ENCODE data around the gene PLEKHJ1.
"Not testable (repeated sequence)": the region's sequence is repeated elsewhere in the genome, so short reads cannot be mapped to it uniquely, and the experiment has no call there.

Gene PLEKHJ1

DNA sequence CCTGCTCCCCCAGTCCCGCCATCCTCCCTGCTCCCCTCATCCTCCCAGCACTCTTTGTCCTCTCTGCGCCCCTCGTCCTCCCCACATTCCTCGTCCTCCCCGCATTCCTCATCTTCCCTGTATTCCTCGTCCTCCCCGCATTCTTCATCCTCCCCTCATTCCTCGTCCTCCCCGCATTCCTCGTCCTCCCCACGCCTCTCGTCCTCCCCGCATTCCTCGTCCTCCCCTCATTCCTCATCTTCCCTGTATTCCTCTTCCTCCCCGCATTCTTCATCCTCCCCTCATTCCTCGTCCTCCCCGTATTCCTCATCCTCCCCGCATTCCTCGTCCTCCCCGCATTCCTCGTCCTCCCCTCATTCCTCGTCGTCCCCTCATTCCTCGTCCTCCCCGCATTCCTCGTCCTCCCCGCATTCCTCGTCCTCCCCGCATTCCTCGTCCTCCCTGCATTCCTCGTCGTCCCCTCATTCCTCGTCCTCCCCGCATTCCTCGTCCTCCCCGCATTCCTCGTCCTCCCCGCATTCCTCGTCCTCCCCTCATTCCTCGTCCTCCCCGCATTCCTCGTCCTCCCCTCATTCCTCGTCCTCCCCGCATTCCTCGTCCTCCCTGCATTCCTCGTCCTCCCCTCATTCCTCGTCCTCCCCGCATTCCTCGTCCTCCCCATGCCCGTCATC lies 35.4 kb downstream of the PLEKHJ1 start:
- not testable (repeated sequence) for H3K4me3 ChIP-seq (ENCODE audit: low read length); H3K36me3 ChIP-seq (ENCODE audit: control insufficient read depth, insufficient read depth, low read length); H3K27me3 ChIP-seq (ENCODE audit: control insufficient read depth, insufficient read depth, low read length); H3K9ac ChIP-seq (ENCODE audit: low read length); H3K9me3 ChIP-seq (ENCODE audit: control insufficient read depth, low read length)
- peaks cover 21% of the 10 kb centered on the region for H3K4me1 ChIP-seq (ENCODE audit: control insufficient read depth, insufficient read depth, low read length)

DNA sequence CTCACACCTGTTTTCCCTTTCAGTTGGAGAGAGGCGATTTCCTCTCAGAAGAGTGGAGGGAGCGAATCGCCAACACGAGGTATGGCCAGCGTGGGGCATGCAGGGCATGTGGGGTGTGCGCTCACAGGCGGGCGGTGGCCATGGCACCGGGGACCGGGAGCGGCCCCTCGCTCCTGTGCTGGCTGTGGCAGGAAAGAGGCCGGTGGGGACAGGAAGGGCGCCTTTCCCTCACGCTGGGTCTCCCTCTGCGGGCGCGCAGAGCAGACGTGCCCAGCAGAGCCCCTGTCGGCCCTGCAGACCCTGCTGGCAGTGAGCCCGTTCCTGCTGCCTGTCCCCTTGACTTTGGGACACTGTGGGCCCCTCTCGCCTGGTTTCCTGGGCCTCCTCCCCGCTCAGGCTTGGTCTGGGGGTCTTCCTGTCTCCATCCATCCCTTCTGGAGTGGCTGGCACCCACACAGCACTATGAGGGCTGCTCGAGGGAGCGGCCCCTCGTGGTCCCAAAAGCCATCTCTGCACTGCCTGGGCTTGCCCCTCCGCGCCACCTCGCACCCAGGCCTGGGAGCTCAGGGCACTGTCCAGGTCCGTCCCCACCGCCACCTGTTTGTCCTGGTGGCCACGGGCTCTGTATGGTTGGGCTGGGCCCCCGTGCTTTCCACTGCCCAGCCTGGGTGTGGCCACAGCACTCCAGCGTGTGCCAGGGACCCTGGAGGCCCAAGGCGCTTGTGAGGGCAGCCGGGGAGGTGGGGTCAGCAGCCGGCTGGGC lies 36.1 kb downstream of the PLEKHJ1 start:
- no peaks in the 10 kb centered on the region for H3K9me3 ChIP-seq (ENCODE audit: control insufficient read depth, low read length)
- peaks cover 17% of the 10 kb centered on the region for H3K4me1 ChIP-seq (ENCODE audit: control insufficient read depth, insufficient read depth, low read length)
- H3K27me3 ChIP-seq (ENCODE audit: control insufficient read depth, insufficient read depth, low read length) = no peaks in the 10 kb centered on the region
- no peak overlapping the region for H3K4me3 ChIP-seq (ENCODE audit: low read length)
- no peaks in the 10 kb centered on the region for H3K36me3 ChIP-seq (ENCODE audit: control insufficient read depth, insufficient read depth, low read length)
- H3K9ac ChIP-seq (ENCODE audit: low read length) = no peak overlapping the region

DNA sequence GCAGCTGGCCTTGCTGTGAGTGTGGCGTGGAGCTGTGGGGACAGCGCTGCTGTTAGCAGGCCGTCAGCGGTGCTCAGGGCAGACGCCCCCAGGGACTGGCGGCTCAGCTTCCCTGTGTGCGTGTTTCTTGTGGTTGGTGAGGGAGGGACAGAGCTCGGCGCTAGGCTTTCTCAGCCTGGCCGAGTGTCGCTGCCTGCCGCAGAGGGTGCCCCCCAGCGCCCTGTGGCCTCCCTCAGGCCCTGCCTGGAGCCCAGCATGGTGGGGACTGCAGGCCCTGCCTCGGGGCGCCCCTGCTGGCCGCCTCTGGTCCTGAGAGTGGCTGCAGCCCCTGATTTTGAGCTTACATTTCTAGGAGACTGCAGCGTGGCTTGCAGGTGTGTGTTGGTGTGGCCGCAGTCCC lies 36.9 kb downstream of the PLEKHJ1 start:
- no peaks in the 10 kb centered on the region for H3K9me3 ChIP-seq (ENCODE audit: control insufficient read depth, low read length)
- peaks cover 4% of the 10 kb centered on the region for H3K36me3 ChIP-seq (ENCODE audit: control insufficient read depth, insufficient read depth, low read length)
- no peak overlapping the region for H3K4me3 ChIP-seq (ENCODE audit: low read length)
- H3K27me3 ChIP-seq (ENCODE audit: control insufficient read depth, insufficient read depth, low read length) = no peaks in the 10 kb centered on the region
- H3K9ac ChIP-seq (ENCODE audit: low read length) = no peak overlapping the region
- peaks cover 9% of the 10 kb centered on the region for H3K4me1 ChIP-seq (ENCODE audit: control insufficient read depth, insufficient read depth, low read length)

DNA sequence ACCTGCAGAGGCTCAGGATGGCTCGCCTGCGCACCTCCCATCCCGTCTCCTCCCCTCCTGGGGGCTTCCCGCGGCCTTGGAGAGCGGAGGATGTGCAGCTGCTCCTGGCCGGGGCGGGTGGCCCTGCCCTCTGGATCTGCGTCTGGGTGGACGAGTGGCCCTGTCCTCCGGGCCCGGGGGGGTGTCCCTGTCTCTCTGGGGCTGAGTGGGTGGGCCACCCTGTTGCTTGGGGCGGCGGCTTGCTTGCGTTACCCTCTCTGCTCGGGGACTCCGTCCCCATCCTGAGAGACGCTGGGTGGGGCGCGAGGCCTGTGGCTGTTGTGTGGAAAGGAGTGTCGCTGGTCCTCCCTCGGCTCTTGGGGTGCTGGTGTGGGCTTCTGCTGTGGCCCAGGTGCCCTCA lies 37.8 kb downstream of the PLEKHJ1 start:
- peaks cover 4% of the 10 kb centered on the region for H3K36me3 ChIP-seq (ENCODE audit: control insufficient read depth, insufficient read depth, low read length)
- no peaks in the 10 kb centered on the region for H3K4me1 ChIP-seq (ENCODE audit: control insufficient read depth, insufficient read depth, low read length)
- no peak overlapping the region for H3K9ac ChIP-seq (ENCODE audit: low read length)
- H3K27me3 ChIP-seq (ENCODE audit: control insufficient read depth, insufficient read depth, low read length) = no peaks in the 10 kb centered on the region
- H3K4me3 ChIP-seq (ENCODE audit: low read length) = no peak overlapping the region
- H3K9me3 ChIP-seq (ENCODE audit: control insufficient read depth, low read length) = no peaks in the 10 kb centered on the region

DNA sequence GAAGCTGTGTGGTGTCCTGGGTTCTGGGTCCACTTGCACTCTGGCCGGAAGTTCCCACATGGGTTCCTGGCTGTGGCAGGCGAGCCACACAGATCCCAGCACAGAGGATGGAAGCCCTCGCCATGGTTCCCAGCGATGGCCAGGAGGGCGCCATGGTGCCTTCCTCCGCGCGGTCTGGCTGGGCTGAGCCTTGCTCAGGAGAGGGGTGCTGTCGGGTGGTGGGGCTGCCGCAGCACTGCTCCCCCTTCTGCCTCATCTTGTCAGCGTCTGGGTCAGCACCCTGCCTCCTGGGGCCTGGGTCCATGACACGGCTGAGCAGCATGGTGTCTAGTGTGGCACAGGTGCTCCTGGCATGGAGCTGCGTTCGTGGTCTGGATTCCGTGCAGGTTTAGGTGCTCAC lies 38.9 kb downstream of the PLEKHJ1 start:
- H3K36me3 ChIP-seq (ENCODE audit: control insufficient read depth, insufficient read depth, low read length) = peaks cover 4% of the 10 kb centered on the region

DNA sequence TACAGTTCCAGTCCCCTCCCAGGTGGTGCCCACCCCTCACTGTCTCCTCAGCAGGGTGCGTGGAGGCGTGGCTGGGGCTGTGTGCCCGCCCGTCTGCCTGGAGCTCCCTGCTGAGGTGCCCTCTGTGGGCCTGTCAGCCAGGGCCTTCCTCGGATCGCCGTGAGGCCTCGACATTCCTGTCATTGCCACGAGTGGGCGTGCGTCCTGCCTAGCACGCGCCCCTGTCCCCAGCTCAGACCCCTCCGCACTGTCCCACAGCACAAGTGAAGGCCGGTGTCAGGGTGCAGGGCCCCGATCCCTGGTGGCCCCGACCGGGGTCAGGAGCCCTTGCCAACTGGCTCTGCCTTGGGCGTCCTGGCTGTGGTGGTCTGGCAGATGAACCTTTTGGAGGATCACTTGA lies 40.2 kb downstream of the PLEKHJ1 start:
- no peaks in the 10 kb centered on the region for H3K4me1 ChIP-seq (ENCODE audit: control insufficient read depth, insufficient read depth, low read length)
- no peaks in the 10 kb centered on the region for H3K9me3 ChIP-seq (ENCODE audit: control insufficient read depth, low read length)
- peaks cover 4% of the 10 kb centered on the region for H3K36me3 ChIP-seq (ENCODE audit: control insufficient read depth, insufficient read depth, low read length)
- H3K4me3 ChIP-seq (ENCODE audit: low read length) = no peak overlapping the region
- H3K9ac ChIP-seq (ENCODE audit: low read length) = no peak overlapping the region
- H3K27me3 ChIP-seq (ENCODE audit: control insufficient read depth, insufficient read depth, low read length) = no peaks in the 10 kb centered on the region

More for the DNA sequence above, 38.9 kb downstream of the PLEKHJ1 start:
- Histone ChIP-seq H3K4me1 (ENCODE audit: control insufficient read depth, insufficient read depth, low read length) (no peaks in the 10 kb centered on the region), H3K9me3 (ENCODE audit: control insufficient read depth, low read length) (no peaks in the 10 kb centered on the region), H3K4me3 (ENCODE audit: low read length) (no peak overlapping the region), H3K9ac (ENCODE audit: low read length) (no peak overlapping the region), H3K27me3 (ENCODE audit: control insufficient read depth, insufficient read depth, low read length) (no peaks in the 10 kb centered on the region)

DNA sequence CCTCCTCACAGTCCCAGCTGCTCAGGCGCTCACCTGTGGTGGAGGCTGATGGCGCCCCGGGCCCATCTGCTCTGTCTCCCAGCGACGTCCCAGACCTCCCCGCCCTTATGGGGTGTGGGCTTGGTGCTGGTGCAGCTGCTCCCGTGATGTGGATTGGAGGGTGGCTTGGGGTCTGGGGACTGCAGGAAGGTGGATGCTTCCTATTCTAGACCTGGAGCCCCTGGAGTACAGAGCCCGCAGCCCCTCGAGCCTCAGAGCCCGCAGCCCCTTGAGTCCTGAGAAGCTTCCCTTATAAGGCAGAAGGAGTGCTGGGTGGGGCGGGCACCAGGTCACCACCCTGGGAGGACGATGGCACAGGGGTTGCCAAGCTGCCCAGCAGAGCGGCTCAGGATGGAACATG lies 40.8 kb downstream of the PLEKHJ1 start:
- Histone ChIP-seq H3K27me3 (ENCODE audit: control insufficient read depth, insufficient read depth, low read length) (no peaks in the 10 kb centered on the region), H3K4me1 (ENCODE audit: control insufficient read depth, insufficient read depth, low read length) (no peaks in the 10 kb centered on the region), H3K9me3 (ENCODE audit: control insufficient read depth, low read length) (no peaks in the 10 kb centered on the region), H3K9ac (ENCODE audit: low read length) (no peak overlapping the region), H3K4me3 (ENCODE audit: low read length) (no peak overlapping the region), H3K36me3 (ENCODE audit: control insufficient read depth, insufficient read depth, low read length) (peaks cover 4% of the 10 kb centered on the region)

DNA sequence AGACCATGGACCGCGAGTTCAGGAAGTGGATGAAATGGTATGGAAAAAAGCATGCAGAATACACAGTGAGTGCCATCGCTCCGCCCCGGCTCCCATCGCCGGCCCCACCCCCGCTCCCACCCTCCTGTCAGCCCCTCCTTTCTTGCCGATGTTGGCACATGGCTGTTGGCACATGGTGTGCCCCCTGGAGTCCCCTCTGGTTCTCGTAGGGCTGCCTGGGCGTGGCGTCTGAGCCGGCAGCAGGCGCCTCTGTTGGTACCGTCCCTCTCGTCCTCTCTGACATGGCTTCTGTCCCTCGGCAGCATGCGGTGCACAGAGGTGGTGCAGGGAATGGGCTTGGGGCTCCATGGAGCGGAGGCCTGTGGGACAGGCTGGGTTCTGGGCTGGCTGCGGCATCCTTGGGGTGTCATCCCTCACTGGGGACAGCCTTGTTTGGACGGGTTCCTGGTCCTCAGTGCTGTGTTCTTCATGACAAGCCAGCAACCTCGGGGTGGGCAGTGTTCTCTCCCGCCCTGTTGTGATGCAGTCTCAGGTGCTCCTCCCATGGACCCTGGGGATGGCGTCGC lies 41.5 kb downstream of the PLEKHJ1 start:
- no peaks in the 10 kb centered on the region for H3K27me3 ChIP-seq (ENCODE audit: control insufficient read depth, insufficient read depth, low read length)
- no peaks in the 10 kb centered on the region for H3K9me3 ChIP-seq (ENCODE audit: control insufficient read depth, low read length)
- H3K4me3 ChIP-seq (ENCODE audit: low read length) = no peak overlapping the region
- no peak overlapping the region for H3K9ac ChIP-seq (ENCODE audit: low read length)
- H3K4me1 ChIP-seq (ENCODE audit: control insufficient read depth, insufficient read depth, low read length) = no peaks in the 10 kb centered on the region
- peaks cover 4% of the 10 kb centered on the region for H3K36me3 ChIP-seq (ENCODE audit: control insufficient read depth, insufficient read depth, low read length)

DNA sequence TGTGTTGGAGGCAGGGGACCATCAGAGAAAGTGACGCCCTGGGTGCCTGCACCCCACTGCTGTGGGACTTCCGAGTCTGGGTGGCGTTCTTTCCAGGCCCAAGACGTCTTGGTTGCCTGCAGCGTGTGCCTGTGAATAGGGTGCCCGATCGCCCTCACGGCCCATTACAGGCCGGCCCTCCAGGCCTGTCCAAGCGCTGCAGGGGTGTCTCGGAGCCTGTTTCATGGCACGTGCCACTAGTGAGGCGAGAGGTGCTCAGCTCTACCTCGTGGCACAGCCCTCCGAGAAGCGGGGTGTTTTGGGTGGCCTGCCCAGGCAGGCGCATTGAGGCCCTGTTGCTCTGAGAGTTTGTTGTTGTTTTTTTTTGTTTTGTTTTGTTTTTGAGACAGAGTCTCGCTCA lies 42.3 kb downstream of the PLEKHJ1 start:
- Histone ChIP-seq H3K4me3 (ENCODE audit: low read length) (no peak overlapping the region), H3K9me3 (ENCODE audit: control insufficient read depth, low read length) (no peaks in the 10 kb centered on the region), H3K4me1 (ENCODE audit: control insufficient read depth, insufficient read depth, low read length) (no peaks in the 10 kb centered on the region), H3K36me3 (ENCODE audit: control insufficient read depth, insufficient read depth, low read length) (peaks cover 4% of the 10 kb centered on the region), H3K27me3 (ENCODE audit: control insufficient read depth, insufficient read depth, low read length) (no peaks in the 10 kb centered on the region), H3K9ac (ENCODE audit: low read length) (no peak overlapping the region)

DNA sequence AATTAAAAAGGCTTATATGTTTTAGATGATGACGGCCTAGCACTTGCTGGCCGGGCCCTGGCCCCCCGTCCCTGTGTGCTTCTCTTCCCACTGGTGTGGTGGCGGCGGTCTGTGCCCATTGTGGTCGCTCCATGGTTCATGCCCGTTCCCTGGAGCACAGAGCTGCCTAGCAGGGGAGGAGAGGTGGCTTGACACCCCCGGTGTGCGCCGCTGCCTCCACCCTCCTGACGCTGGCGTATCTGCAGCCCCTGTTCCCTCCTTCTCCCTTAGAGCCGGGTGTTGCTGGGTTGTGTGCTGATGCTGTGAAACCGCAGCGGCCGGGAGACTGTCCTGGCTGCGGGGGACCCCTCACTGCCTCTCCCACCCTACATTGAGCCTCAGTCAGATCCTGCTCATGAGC lies 43.3 kb downstream of the PLEKHJ1 start:
- Histone ChIP-seq H3K36me3 (ENCODE audit: control insufficient read depth, insufficient read depth, low read length) (peaks cover 4% of the 10 kb centered on the region), H3K9ac (ENCODE audit: low read length) (no peak overlapping the region), H3K9me3 (ENCODE audit: control insufficient read depth, low read length) (no peaks in the 10 kb centered on the region), H3K4me3 (ENCODE audit: low read length) (no peak overlapping the region), H3K27me3 (ENCODE audit: control insufficient read depth, insufficient read depth, low read length) (no peaks in the 10 kb centered on the region), H3K4me1 (ENCODE audit: control insufficient read depth, insufficient read depth, low read length) (no peaks in the 10 kb centered on the region)

DNA sequence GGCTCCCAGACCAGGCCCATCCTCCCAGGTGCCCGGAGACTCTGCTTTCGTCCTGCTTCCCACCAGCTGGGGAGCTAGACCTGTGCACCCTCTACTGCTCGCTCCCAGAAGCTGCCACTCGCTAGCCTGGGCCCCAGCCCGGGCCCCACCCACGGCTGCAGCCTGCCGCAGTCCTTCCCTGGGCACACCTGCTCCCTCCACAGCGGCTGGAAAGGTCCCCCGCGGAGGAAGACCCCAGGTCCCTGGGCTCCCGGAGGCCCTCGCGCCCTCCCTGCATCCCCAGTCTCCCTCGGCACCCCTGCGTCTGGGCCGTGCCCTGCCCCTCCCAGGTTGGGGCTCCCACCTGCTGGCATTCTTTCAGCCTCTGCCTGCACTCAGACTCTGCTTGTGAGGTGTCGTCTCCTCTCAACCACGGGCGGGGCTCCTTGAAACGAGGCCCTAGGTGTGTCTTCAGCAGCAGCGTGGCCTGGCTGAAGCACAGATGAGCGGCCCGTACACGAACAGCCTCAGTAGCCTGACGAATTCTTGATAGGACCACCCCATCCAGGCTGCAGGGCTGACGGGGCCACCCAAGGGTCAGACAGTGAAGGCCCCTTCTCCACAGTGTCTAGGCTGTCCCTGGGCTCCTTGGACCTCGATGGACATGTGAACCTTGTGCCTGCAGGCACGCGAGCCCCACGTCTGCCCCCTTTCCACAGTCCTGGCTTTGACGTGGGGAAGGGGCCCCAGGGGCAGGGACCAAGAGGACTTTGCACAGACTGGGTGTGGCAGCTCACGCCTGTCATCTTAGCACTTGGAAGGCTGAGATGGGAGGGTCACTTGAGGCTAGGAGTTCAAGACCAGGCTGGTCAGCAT lies 44.4 kb downstream of the PLEKHJ1 start:
- Histone ChIP-seq H3K4me3 (ENCODE audit: low read length) (no peak overlapping the region), H3K36me3 (ENCODE audit: control insufficient read depth, insufficient read depth, low read length) (peaks cover 8% of the 10 kb centered on the region), H3K27me3 (ENCODE audit: control insufficient read depth, insufficient read depth, low read length) (no peaks in the 10 kb centered on the region), H3K4me1 (ENCODE audit: control insufficient read depth, insufficient read depth, low read length) (peaks cover 6% of the 10 kb centered on the region), H3K9me3 (ENCODE audit: control insufficient read depth, low read length) (no peaks in the 10 kb centered on the region), H3K9ac (ENCODE audit: low read length) (no peak overlapping the region)

All from mucosa of stomach (tissue), 1 donor.